Measurements from ENCODE around the gene USP25.

DNA sequence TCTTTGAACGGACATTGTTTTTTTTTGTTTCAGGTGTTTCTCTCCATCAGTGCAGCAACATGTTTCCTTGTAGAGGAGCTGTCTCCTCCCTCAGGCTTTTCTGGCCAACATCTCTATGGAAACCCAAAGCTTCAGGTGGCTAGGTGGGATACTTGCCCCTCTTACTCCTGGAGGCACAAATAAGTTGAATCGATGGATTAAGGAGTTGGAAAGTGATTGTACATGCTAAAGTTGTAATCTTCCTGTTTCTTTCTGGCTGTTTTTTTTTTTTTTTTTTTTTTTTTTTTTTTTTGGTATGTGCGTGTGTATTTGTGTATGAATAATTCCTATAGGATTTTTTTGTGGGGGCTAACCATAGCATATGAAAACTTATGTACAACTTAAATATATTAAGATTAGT, 10.6 kb downstream of the USP25 start:
- TF ChIP-seq POLR2A (IDR thresholded peaks at IDR 0.05; ENCODE audit: control extremely low read depth in 1 of 2, low read depth in 2 of 2, low read length in 2 of 2) = no peak
- TF ChIP-seq, protein P1, sequence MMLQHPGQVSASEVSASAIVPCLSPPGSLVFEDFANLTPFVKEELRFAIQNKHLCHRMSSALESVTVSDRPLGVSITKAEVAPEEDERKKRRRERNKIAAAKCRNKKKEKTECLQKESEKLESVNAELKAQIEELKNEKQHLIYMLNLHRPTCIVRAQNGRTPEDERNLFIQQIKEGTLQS (IDR thresholded peaks at IDR 0.05; ENCODE audit: insufficient read depth, low read depth, low read length) = no peak
- no peak for TF ChIP-seq RFX5 (IDR thresholded peaks at IDR 0.05; ENCODE audit: borderline replicate concordance, low read depth, low read length)
- TF ChIP-seq, protein P2, sequence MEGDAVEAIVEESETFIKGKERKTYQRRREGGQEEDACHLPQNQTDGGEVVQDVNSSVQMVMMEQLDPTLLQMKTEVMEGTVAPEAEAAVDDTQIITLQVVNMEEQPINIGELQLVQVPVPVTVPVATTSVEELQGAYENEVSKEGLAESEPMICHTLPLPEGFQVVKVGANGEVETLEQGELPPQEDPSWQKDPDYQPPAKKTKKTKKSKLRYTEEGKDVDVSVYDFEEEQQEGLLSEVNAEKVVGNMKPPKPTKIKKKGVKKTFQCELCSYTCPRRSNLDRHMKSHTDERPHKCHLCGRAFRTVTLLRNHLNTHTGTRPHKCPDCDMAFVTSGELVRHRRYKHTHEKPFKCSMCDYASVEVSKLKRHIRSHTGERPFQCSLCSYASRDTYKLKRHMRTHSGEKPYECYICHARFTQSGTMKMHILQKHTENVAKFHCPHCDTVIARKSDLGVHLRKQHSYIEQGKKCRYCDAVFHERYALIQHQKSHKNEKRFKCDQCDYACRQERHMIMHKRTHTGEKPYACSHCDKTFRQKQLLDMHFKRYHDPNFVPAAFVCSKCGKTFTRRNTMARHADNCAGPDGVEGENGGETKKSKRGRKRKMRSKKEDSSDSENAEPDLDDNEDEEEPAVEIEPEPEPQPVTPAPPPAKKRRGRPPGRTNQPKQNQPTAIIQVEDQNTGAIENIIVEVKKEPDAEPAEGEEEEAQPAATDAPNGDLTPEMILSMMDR (IDR thresholded peaks at IDR 0.05; ENCODE audit: control extremely low read depth in 1 of 3, insufficient read depth in 1 of 3, low read depth in 1 of 3, low read length in 3 of 3) = no peak
- TF ChIP-seq RAD21 (IDR thresholded peaks at IDR 0.05 in 1 of 2, conservative IDR thresholded peaks at IDR 0.05 in 1 of 2; ENCODE audit: low read depth in 2 of 2, low read length in 2 of 2) = no peak
- no peak for TF ChIP-seq BCL11A (IDR thresholded peaks at IDR 0.05; ENCODE audit: low read depth in 2 of 2, low read length in 2 of 2)
- no peak for TF ChIP-seq PHF8 (conservative IDR thresholded peaks at IDR 0.05; ENCODE audit: low read depth, low read length)
- no peak for TF ChIP-seq ZNF274 (IDR thresholded peaks at IDR 0.05; ENCODE audit: borderline replicate concordance, extremely low read depth, low read length)
- TF ChIP-seq TCF12 (IDR thresholded peaks at IDR 0.05; ENCODE audit: low read depth, low read length) = no peak
- TF ChIP-seq CHD1 (IDR thresholded peaks at IDR 0.05; ENCODE audit: low read depth, low read length) = no peak
- no peak for TF ChIP-seq RXRA (IDR thresholded peaks at IDR 0.05; ENCODE audit: insufficient read depth, low read depth, low read length)
- TF ChIP-seq CBX8 (IDR thresholded peaks at IDR 0.05; ENCODE audit: borderline replicate concordance, low read depth, low read length) = no peak
- no peak for TF ChIP-seq EZH2 (IDR thresholded peaks at IDR 0.05; ENCODE audit: low read depth, low read length, severe bottlenecking)
- no peak for TF ChIP-seq SIRT6 (IDR thresholded peaks at IDR 0.05; ENCODE audit: low read length)

Data from H1 (cell line).